Sigmoid colon (tissue), 7 donors: ENCODE measurements around the gene KAT2B. TPM values are rescaled to one million over a fixed set of nuclear protein-coding genes. Genes with fewer than 3 reads are reported as not detected.

Experiments
- DNase-seq: peaks from one replicate; pipeline ENCODE4 v3.0.0-alpha.2; 2019
- H3K27ac ChIP-seq, 4 donors: fragments of 200-600 bp; sonication (generic); one replicate each; pipeline ENCODE4 v1.5.1; 2016 to 2019; ENCODE audit warnings: mild to moderate bottlenecking in 1 of 4
- H3K27me3 ChIP-seq, 3 donors: fragments of 200-600 bp; sonication (generic); one replicate each; pipeline ENCODE4 v1.5.1; 2019; ENCODE audit warnings: mild to moderate bottlenecking in 1 of 3
- H3K36me3 ChIP-seq, 4 donors: fragments of 200-600 bp; sonication (generic); one replicate each; pipeline ENCODE4 v1.5.1; 2016 to 2019
- H3K4me1 ChIP-seq, 4 donors: fragments of 200-600 bp; sonication (generic); one replicate each; pipeline ENCODE4 v1.5.1; 2017 to 2019
- H3K4me3 ChIP-seq, 4 donors: fragments of 200-600 bp; sonication (generic); one replicate each; pipeline ENCODE4 v1.5.1; 2017 to 2019; ENCODE audit warnings: mild to moderate bottlenecking in 2 of 4, moderate library complexity in 1 of 4
- H3K9me3 ChIP-seq, 4 donors: fragments of 200-600 bp in 3 of 4; sonication (generic) in 3 of 4; one replicate each; pipeline versions ENCODE4 v1.5.1 to v1.6.1; 2013 to 2019
- CTCF ChIP-seq, 4 experiments: fragments of 450-650 bp in 3 of 4; fragments of 200-600 bp in 1 of 4; IDR thresholded peaks; one replicate each; pipeline ENCODE4 v1.5.1; 2016 to 2019; ENCODE audit warnings: antibody characterized with exemption in 4 of 4, mild to moderate bottlenecking in 3 of 4, moderate library complexity in 2 of 4
- EP300 ChIP-seq, 4 donors: sonication (generic); formaldehyde crosslinking; IDR thresholded peaks; one replicate each; pipeline ENCODE4 v1.6.1; 2017; ENCODE audit warnings: antibody characterized with exemption in 4 of 4
- POLR2A ChIP-seq, 2 donors: fragments of 450-650 bp; IDR thresholded peaks; one replicate each; pipeline ENCODE4 v1.6.1; 2016; ENCODE audit warnings: antibody characterized with exemption in 2 of 2, mild to moderate bottlenecking in 2 of 2, moderate library complexity in 2 of 2
- POLR2AphosphoS5 ChIP-seq, 4 donors: sonication (generic); formaldehyde crosslinking; IDR thresholded peaks; one replicate each; pipeline ENCODE4 v1.6.1; 2017; ENCODE audit warnings: antibody characterized with exemption in 4 of 4
- WGBS, 2 donors: extraction: QIAGEN DNeasy Blood & Tissue Kit; methylation state at CpG; one replicate each; pipeline ENCODE4 v1.1.7; 2013; 5-methylcytosine and 5-hydroxymethylcytosine counted together
- intact Hi-C: fragments of 100-400 bp; cut with DNase I; formaldehyde crosslinking; loops from one replicate; pipeline ENCODE4 v1.15.1; 2023
- polyA plus RNA-seq, 3 donors: library from polyadenylated mRNA; stranded (reverse); fragments of 200-250 nt; gene quantifications; one replicate each; pipeline ENCODE4 v1.2.3, GENCODE V29; 2013
- total RNA-seq, 4 donors: library from RNA; depleted of rRNA; stranded (reverse); fragments of >200 nt; gene quantifications; one replicate each; pipeline ENCODE4 v1.1.0, GENCODE V29; 2016
- donor health status: healthy with polysubstance abuse.
- donor health status: Bipolar disorder and iron deficiency.
- donor health status: healthy.

KAT2B gene
- total and polyA plus RNA-seq, 7 donors: 10.8 to 49.2 (median 27.2) TPM

- peak; percentile 91 for DNase-seq
- WGBS, 2 donors: 0% methylated on average over 64 of the region's 64 CpGs
- peak overlapping the region; percentile 95 to 99 (median 98) for H3K27ac ChIP-seq
- no peaks in the 10 kb centered on the region for H3K36me3 ChIP-seq
- no peaks in the 10 kb centered on the region for H3K27me3 ChIP-seq
- peaks cover 0 to 44% (median 35%) of the 10 kb centered on the region in 4 donors for H3K4me1 ChIP-seq
- peak overlapping the region; percentile 72 to 80 (median 74) for H3K4me3 ChIP-seq
- H3K9me3 ChIP-seq: no peaks in the 10 kb centered on the region
- intact Hi-C loops: loop anchor here (1.0 to 5.0 kb wide), 3 partner anchors 93 to 153 kb away; partner anchors contain the start of genes RAB5A and SGO1
- TF ChIP-seq CTCF (IDR thresholded peaks at IDR 0.05): peak in 1 of 4 experiments; percentile 11
- TF ChIP-seq POLR2AphosphoS5 (IDR thresholded peaks at IDR 0.05): peak; percentile 35 to 82 (median 60)
- TF ChIP-seq POLR2A (IDR thresholded peaks at IDR 0.05): peak in 1 of 2 donors; percentile 31
- TF ChIP-seq EP300 (IDR thresholded peaks at IDR 0.05): no peak
Observed at GRCh38 chr3:20040548-20041196, 426 bp downstream of the KAT2B start.

GRCh38 chr3:20041197-20041780, 1.0 kb downstream of the KAT2B start:
- no peaks in the 10 kb centered on the region for H3K36me3 ChIP-seq
- peak overlapping the region; percentile 95 to 99 (median 98) for H3K27ac ChIP-seq
- intact Hi-C loops: loop anchor here (1.0 to 5.0 kb wide), 3 partner anchors 94 to 154 kb away; partner anchors contain the start of genes RAB5A and SGO1
- peak overlapping the region; percentile 72 to 80 (median 74) for H3K4me3 ChIP-seq
- H3K27me3 ChIP-seq: no peaks in the 10 kb centered on the region
- TF ChIP-seq POLR2AphosphoS5 (IDR thresholded peaks at IDR 0.05): peak in 3 of 4 donors; percentile 35 to 57 (median 53)
- no peak for TF ChIP-seq CTCF (IDR thresholded peaks at IDR 0.05)
- peak in 1 of 2 donors; percentile 24 for TF ChIP-seq POLR2A (IDR thresholded peaks at IDR 0.05)
- H3K4me1 ChIP-seq: peaks cover 0 to 45% (median 38%) of the 10 kb centered on the region in 4 donors
- H3K9me3 ChIP-seq: no peaks in the 10 kb centered on the region
- WGBS, 2 donors: 1% methylated on average over 28 of the region's 28 CpGs
- DNase-seq: peak; percentile 91

- H3K9me3 ChIP-seq: no peaks in the 10 kb centered on the region
- no peak overlapping the region for H3K4me3 ChIP-seq
- 59 to 86% methylated on average over 5 of the region's 5 CpGs for WGBS, 2 donors
- TF ChIP-seq POLR2A (IDR thresholded peaks at IDR 0.05) (no peak), EP300 (IDR thresholded peaks at IDR 0.05) (no peak), POLR2AphosphoS5 (IDR thresholded peaks at IDR 0.05) (no peak), CTCF (IDR thresholded peaks at IDR 0.05) (no peak)
- intact Hi-C loops: loop anchor here (5.0 kb wide), 1 partner anchor 155 kb away; no protein-coding TSS in a partner anchor
- H3K27ac ChIP-seq: peak overlapping the region; percentile 95 to 99 (median 98)
- no peak for DNase-seq
- H3K27me3 ChIP-seq: no peaks in the 10 kb centered on the region
- H3K36me3 ChIP-seq: no peaks in the 10 kb centered on the region
- H3K4me1 ChIP-seq: peaks cover 0 to 55% (median 49%) of the 10 kb centered on the region in 4 donors
Observed at GRCh38 chr3:20042331-20042730, 2.1 kb downstream of the KAT2B start.

- DNase-seq: peak; percentile 92
- intact Hi-C loops: loop anchor here (5.0 kb wide), 1 partner anchor 156 kb away; no protein-coding TSS in a partner anchor
- WGBS, 2 donors: 9 to 14% methylated on average over 4 of the region's 4 CpGs
- Histone ChIP-seq H3K9me3 (no peaks in the 10 kb centered on the region), H3K27ac (peak overlapping the region; percentile 62 to 99 (median 96)), H3K27me3 (no peaks in the 10 kb centered on the region), H3K4me1 (peaks cover 0 to 60% (median 58%) of the 10 kb centered on the region in 4 donors), H3K36me3 (no peaks in the 10 kb centered on the region), H3K4me3 (peak overlapping the region in 3 of 4 donors; percentile 1 to 28 (median 26))
- TF ChIP-seq POLR2A (IDR thresholded peaks at IDR 0.05) (no peak), CTCF (IDR thresholded peaks at IDR 0.05) (no peak), POLR2AphosphoS5 (IDR thresholded peaks at IDR 0.05) (peak in 1 of 4 donors; percentile 16), EP300 (IDR thresholded peaks at IDR 0.05) (no peak)
Observed at GRCh38 chr3:20043396-20043795, 3.1 kb downstream of the KAT2B start.
